ENCODE results near the gene RIC8B.

The RIC8B gene

GRCh38 chr12:106840243-106840642 is 65.8 kb downstream of the RIC8B start:
- TF ChIP-seq, protein P1, sequence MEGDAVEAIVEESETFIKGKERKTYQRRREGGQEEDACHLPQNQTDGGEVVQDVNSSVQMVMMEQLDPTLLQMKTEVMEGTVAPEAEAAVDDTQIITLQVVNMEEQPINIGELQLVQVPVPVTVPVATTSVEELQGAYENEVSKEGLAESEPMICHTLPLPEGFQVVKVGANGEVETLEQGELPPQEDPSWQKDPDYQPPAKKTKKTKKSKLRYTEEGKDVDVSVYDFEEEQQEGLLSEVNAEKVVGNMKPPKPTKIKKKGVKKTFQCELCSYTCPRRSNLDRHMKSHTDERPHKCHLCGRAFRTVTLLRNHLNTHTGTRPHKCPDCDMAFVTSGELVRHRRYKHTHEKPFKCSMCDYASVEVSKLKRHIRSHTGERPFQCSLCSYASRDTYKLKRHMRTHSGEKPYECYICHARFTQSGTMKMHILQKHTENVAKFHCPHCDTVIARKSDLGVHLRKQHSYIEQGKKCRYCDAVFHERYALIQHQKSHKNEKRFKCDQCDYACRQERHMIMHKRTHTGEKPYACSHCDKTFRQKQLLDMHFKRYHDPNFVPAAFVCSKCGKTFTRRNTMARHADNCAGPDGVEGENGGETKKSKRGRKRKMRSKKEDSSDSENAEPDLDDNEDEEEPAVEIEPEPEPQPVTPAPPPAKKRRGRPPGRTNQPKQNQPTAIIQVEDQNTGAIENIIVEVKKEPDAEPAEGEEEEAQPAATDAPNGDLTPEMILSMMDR (IDR thresholded peaks at IDR 0.05; ENCODE audit: low read depth, low read length): no peak
- no peak overlapping the region for H3K4me3 ChIP-seq (ENCODE audit: low read depth, low read length)
- peak; percentile 58 for DNase-seq (ENCODE audit: low read depth, low spot score)
- in situ Hi-C loops (cut with HindIII; ENCODE audit: low sequenced_read_pairs): no loop called here

GRCh38 chr12:106841510-106842302 is 67.2 kb downstream of the RIC8B start:
- in situ Hi-C loops (cut with HindIII; ENCODE audit: low sequenced_read_pairs): no loop called here
- H3K4me3 ChIP-seq (ENCODE audit: low read depth, low read length): no peak overlapping the region
- TF ChIP-seq, protein P1 (IDR thresholded peaks at IDR 0.05; ENCODE audit: low read depth, low read length): peak; percentile 64
- DNase-seq (ENCODE audit: low read depth, low spot score): peak; percentile 59

DNA sequence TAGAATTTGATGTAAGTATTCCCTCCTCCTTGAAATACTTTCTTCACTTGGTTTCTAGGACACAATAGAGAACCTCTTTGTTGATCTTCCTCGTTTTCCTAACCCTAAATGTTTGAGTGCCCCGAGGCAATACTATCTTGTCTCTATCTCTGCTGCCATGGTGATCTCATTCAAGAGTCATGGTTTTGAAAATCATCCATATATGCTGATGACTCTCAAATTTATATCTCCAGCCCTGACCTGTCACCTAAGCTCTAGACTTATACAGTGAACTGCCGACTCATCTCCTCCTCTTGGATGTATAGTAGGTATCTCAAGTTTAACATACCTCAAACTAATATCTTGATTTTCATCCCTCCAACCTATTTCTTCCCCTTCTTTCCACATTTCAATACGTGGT is 71.4 kb downstream of the RIC8B start:
- H3K4me3 ChIP-seq (ENCODE audit: low read depth, low read length): no peak overlapping the region
- in situ Hi-C loops (cut with HindIII; ENCODE audit: low sequenced_read_pairs): no loop called here
- no peak for DNase-seq (ENCODE audit: low read depth, low spot score)
- TF ChIP-seq, protein P1 (IDR thresholded peaks at IDR 0.05; ENCODE audit: low read depth, low read length): no peak

DNA sequence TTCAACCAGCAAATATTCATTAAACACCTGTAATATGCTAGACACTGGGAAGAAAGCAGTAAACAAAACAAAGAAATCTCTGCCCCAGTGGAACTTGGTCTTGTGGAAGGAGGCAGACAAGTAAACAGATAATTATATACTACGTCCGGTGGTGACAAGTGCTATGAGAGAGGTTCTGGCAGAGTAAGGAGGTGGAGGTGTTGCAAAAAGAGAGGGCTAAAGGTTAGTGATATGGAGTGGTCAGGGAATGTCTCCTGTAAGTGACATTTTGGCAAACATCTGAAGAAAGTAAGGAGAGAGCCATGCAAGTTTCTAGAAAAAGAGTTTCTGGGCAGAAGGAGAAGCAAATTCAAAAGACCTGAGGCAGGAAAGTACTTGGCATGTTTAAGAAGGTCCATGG is 73.4 kb downstream of the RIC8B start:
- H3K4me3 ChIP-seq (ENCODE audit: low read depth, low read length): no peak overlapping the region
- in situ Hi-C loops (cut with HindIII; ENCODE audit: low sequenced_read_pairs): no loop called here
- no peak for DNase-seq (ENCODE audit: low read depth, low spot score)
- TF ChIP-seq, protein P1 (IDR thresholded peaks at IDR 0.05; ENCODE audit: low read depth, low read length): no peak

- in situ Hi-C loops (cut with HindIII; ENCODE audit: low sequenced_read_pairs): no loop called here
- no peak overlapping the region for H3K4me3 ChIP-seq (ENCODE audit: low read depth, low read length)
Observed at GRCh38 chr12:106851306-106851705, 76.8 kb downstream of the RIC8B start.

DNA sequence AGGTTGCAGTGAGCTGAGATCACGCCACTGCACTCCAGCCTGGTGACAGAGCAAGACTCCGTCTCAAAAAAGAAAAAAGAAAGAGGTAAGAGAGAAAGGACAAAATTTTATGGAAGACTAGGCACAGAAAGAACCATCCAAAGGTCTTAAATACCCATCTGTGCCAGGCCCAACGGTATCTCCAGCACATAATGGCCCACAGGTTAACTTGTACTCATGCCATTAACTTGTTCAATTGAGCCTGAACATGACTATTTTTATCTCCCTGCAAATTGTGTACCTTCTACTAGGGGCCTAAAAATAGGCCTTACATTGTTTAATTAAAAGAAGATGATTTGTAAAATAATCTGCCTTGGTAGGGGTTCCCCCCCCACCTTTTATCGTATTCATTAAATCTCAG is 80.2 kb downstream of the RIC8B start:
- TF ChIP-seq, protein P1 (IDR thresholded peaks at IDR 0.05; ENCODE audit: low read depth, low read length): no peak
- no peak overlapping the region for H3K4me3 ChIP-seq (ENCODE audit: low read depth, low read length)
- in situ Hi-C loops (cut with HindIII; ENCODE audit: low sequenced_read_pairs): no loop called here
- no peak for DNase-seq (ENCODE audit: low read depth, low spot score)

More at GRCh38 chr12:106851306-106851705, 76.8 kb downstream of the RIC8B start:
- TF ChIP-seq, protein P1 (IDR thresholded peaks at IDR 0.05; ENCODE audit: low read depth, low read length): no peak
- no peak for DNase-seq (ENCODE audit: low read depth, low spot score)
